SJCRH30 (cell line): ENCODE data around the gene THRB. TPM values are rescaled to one million over a fixed set of nuclear protein-coding genes. Genes with fewer than 3 reads are reported as not detected.

Experiments used
- DNase-seq, 2 experiments: peaks; one replicate each; pipeline ENCODE4 v3.0.0-alpha.2; 2015 to 2020
- H3K27ac ChIP-seq: fragments of 250-450 bp; sonication (Bioruptor Pico); 2 replicates; pipeline ENCODE4 v1.5.1; 2020; ENCODE audit warnings: mild to moderate bottlenecking, moderate library complexity
- H3K27me3 ChIP-seq: fragments of 250-450 bp; sonication (Bioruptor Pico); 2 replicates; pipeline ENCODE4 v1.5.1; 2020; ENCODE audit warnings: mild to moderate bottlenecking, moderate library complexity
- H3K36me3 ChIP-seq: fragments of 250-450 bp; sonication (Bioruptor Pico); 2 replicates; pipeline ENCODE4 v1.5.1; 2020; ENCODE audit warnings: mild to moderate bottlenecking, moderate library complexity
- H3K4me1 ChIP-seq: fragments of 250-450 bp; sonication (Bioruptor Pico); 2 replicates; pipeline ENCODE4 v1.5.1; 2020; ENCODE audit warnings: mild to moderate bottlenecking, moderate library complexity
- H3K4me3 ChIP-seq: fragments of 250-450 bp; sonication (Bioruptor Pico); 2 replicates; pipeline ENCODE4 v1.5.1; 2020; ENCODE audit warnings: mild to moderate bottlenecking, moderate library complexity
- H3K9me3 ChIP-seq: fragments of 250-450 bp; sonication (Bioruptor Pico); replicated peaks from 2 replicates; pipeline ENCODE4 v1.5.1; 2020; ENCODE audit warnings: mild to moderate bottlenecking, moderate library complexity
- total RNA-seq: library from RNA; depleted of rRNA; stranded (reverse); fragments of >200 nt; shearing (Covaris generic); gene quantifications from 2 replicates; pipeline ENCODE4 v1.2.3, GENCODE V29; 2014

Gene THRB
- total RNA-seq, 1 experiment from 2014 or later = not detected

GRCh38 chr3:24504772-24505171 is 10.1 kb upstream of the THRB start:
- no peak for DNase-seq
- Histone ChIP-seq H3K4me3 (no peak overlapping the region), H3K36me3 (no peaks in the 10 kb centered on the region), H3K27ac (no peak overlapping the region), H3K9me3 (no peaks in the 10 kb centered on the region), H3K4me1 (no peaks in the 10 kb centered on the region), H3K27me3 (no peaks in the 10 kb centered on the region)

GRCh38 chr3:24503616-24504113 is 9.0 kb upstream of the THRB start:
- no peak overlapping the region for H3K4me3 ChIP-seq
- no peaks in the 10 kb centered on the region for H3K4me1 ChIP-seq
- no peaks in the 10 kb centered on the region for H3K36me3 ChIP-seq
- no peak for DNase-seq
- H3K27ac ChIP-seq = no peak overlapping the region
- no peaks in the 10 kb centered on the region for H3K9me3 ChIP-seq
- 0 out of 2 replicates have a peak, but pooled peaks cover 4% of the 10 kb centered on the region for H3K27me3 ChIP-seq

- no peaks in the 10 kb centered on the region for H3K9me3 ChIP-seq
- H3K27ac ChIP-seq = no peak overlapping the region
- 0 out of 2 replicates have a peak, but pooled peaks cover 4% of the 10 kb centered on the region for H3K27me3 ChIP-seq
- H3K4me3 ChIP-seq = no peak overlapping the region
- H3K4me1 ChIP-seq = no peaks in the 10 kb centered on the region
- no peaks in the 10 kb centered on the region for H3K36me3 ChIP-seq
- no peak for DNase-seq
These were observed 8.0 kb upstream of the THRB start for GRCh38 chr3:24502690-24503089.

DNA sequence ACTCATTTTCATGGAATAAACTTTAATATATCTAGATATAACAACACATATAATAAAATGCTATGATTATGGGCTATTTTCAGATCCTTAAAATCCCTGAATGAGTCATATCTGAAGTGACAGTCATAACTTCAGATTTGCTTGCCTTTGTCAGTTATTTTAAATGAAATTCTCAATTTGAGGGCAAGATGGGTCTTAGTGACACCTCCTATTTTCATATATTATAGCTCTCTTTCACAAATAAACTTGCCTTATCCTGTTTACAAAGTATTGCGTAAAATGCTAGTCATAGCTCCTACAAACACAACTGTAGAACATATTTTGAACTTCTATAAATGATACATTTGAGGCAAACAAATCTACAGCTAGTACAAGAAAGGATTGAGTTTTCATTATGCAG is 6.2 kb upstream of the THRB start:
- H3K27me3 ChIP-seq = 0 out of 2 replicates have a peak, but pooled peaks cover 4% of the 10 kb centered on the region
- no peak overlapping the region for H3K27ac ChIP-seq
- H3K36me3 ChIP-seq = no peaks in the 10 kb centered on the region
- no peaks in the 10 kb centered on the region for H3K4me1 ChIP-seq
- DNase-seq = no peak
- no peaks in the 10 kb centered on the region for H3K9me3 ChIP-seq
- H3K4me3 ChIP-seq = no peak overlapping the region

DNA sequence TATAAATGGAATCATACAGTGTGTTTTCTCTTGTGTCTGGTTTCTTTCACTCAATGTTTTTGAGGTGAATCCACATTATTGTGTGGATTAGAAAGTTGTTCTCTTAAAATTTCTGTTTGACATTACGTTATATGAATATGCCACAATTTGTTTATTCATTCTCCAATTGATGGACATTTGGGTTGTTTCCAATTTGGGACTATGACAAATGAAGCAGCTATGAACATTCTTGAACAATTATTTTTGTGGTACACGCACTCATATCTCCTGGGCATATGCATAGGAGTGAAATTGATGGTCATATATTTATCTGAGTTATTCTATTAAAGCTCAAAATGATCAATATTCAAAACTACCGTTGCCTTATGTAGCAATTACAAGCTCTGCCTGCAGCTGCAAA is 5.3 kb upstream of the THRB start:
- Histone ChIP-seq H3K36me3 (no peaks in the 10 kb centered on the region), H3K4me1 (no peaks in the 10 kb centered on the region), H3K4me3 (no peak overlapping the region), H3K27me3 (0 out of 2 replicates have a peak, but pooled peaks cover 4% of the 10 kb centered on the region), H3K9me3 (no peaks in the 10 kb centered on the region), H3K27ac (no peak overlapping the region)
- no peak for DNase-seq

DNA sequence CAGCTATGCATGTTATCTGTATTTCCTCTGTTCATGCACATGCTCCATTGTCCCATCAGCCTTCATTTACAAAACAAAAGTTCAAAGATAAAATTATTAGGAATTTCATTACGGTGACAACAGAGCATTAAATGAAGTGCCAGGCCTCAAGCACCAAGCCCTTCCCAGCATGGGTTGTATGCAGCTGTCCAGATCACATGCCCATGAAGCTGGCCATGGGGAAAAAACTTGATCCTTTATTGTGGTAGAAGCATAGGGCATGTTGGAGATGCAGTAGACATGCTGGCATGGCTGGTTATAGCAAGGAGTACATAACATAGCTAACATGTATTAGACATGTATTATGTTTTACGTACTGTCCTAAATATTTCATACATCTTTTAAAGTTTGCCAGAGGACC is 4.1 kb upstream of the THRB start:
- H3K9me3 ChIP-seq = no peaks in the 10 kb centered on the region
- H3K4me1 ChIP-seq = no peaks in the 10 kb centered on the region
- H3K27me3 ChIP-seq = 0 out of 2 replicates have a peak, but pooled peaks cover 4% of the 10 kb centered on the region
- no peak overlapping the region for H3K27ac ChIP-seq
- no peaks in the 10 kb centered on the region for H3K36me3 ChIP-seq
- no peak for DNase-seq
- H3K4me3 ChIP-seq = no peak overlapping the region

DNA sequence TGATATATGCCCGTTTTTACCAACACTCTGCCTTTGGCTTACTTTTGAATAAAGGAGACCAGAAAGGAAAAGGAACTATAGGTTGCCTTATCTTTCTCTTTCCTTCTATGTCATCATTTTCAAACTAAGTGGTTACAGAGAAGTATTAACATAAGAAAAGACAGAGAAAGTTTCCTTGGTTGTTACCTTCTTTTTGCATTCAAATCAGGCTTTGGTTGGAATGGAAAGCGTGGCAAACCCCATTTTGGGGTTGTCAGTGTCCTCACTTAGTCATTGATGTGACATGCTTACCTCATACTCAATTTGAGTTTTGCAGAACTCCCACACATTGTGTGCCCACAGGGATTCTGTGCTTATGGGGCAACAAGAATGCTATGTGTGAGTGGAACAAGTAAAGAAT is 3.7 kb upstream of the THRB start:
- 0 out of 2 replicates have a peak, but pooled peaks cover 4% of the 10 kb centered on the region for H3K27me3 ChIP-seq
- H3K4me1 ChIP-seq = no peaks in the 10 kb centered on the region
- H3K27ac ChIP-seq = no peak overlapping the region
- no peaks in the 10 kb centered on the region for H3K9me3 ChIP-seq
- no peaks in the 10 kb centered on the region for H3K36me3 ChIP-seq
- no peak overlapping the region for H3K4me3 ChIP-seq
- no peak for DNase-seq

DNA sequence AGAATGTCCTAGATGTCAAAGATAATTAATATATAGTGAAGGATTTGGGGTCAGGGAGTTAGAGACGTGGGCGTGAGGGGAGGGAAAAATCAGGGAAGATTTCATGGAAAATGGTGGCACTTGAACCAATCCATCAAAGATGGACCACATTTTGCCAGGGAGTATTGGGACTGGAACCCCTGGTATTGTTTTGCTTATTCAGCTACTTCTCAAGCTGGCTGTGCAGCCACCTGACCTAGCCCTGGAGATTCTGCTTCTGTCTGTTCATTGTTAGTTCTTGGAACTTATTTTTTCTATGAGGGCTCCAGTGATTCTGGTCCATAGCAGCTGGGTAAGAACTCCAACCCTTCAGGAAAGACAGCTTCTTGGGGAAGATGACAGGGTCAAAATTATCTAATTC is 3.3 kb upstream of the THRB start:
- H3K36me3 ChIP-seq = no peaks in the 10 kb centered on the region
- no peaks in the 10 kb centered on the region for H3K9me3 ChIP-seq
- H3K4me1 ChIP-seq = no peaks in the 10 kb centered on the region
- no peak for DNase-seq
- H3K27ac ChIP-seq = no peak overlapping the region
- no peak overlapping the region for H3K4me3 ChIP-seq
- 0 out of 2 replicates have a peak, but pooled peaks cover 4% of the 10 kb centered on the region for H3K27me3 ChIP-seq

GRCh38 chr3:24496529-24497482 is 2.2 kb upstream of the THRB start:
- no peak overlapping the region for H3K4me3 ChIP-seq
- H3K9me3 ChIP-seq = no peaks in the 10 kb centered on the region
- H3K27me3 ChIP-seq = 0 out of 2 replicates have a peak, but pooled peaks cover 4% of the 10 kb centered on the region
- no peaks in the 10 kb centered on the region for H3K36me3 ChIP-seq
- no peak overlapping the region for H3K27ac ChIP-seq
- DNase-seq = peak; percentile 29 to 40
- H3K4me1 ChIP-seq = no peaks in the 10 kb centered on the region

DNA sequence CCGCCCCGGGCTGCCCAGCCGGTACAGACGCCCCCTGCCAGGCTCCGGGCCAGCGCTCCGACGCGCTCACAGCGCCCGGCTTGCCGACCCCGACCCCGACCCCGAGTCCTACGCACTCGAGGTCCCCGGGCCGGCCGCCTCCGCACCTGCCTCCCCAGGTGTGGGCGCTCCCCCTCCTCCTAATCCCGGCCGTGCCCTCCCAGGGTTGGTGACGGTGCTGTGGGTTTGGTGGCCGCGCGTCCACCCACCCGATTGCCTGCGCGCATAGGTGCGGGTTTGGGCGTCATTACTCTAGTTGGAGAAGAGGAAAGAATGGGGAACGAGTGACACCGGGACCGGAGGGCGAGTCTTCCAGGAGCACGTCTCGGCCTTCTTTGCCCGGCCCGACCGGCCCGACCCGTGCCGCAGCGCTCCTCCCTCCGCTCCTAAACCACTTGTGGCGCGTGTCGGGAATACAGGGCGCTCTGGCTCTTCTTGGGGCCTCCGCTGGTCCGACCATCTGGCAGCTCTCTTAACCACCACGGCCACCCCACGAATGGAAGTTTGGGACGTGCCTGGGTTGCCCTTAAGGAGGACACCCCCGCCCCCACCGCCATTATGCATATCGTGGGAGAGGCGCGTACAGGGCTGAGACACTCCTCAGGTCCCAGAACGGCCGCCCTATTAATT is 810 bp upstream of the THRB start:
- no peak overlapping the region for H3K27ac ChIP-seq
- no peaks in the 10 kb centered on the region for H3K9me3 ChIP-seq
- no peak overlapping the region for H3K4me3 ChIP-seq
- H3K36me3 ChIP-seq = no peaks in the 10 kb centered on the region
- no peaks in the 10 kb centered on the region for H3K4me1 ChIP-seq
- H3K27me3 ChIP-seq = 0 out of 2 replicates have a peak, but pooled peaks cover 4% of the 10 kb centered on the region
- DNase-seq = no peak

- Histone ChIP-seq H3K27me3 (no peaks in the 10 kb centered on the region), H3K9me3 (no peaks in the 10 kb centered on the region), H3K4me1 (no peaks in the 10 kb centered on the region), H3K27ac (no peak overlapping the region), H3K36me3 (no peaks in the 10 kb centered on the region), H3K4me3 (no peak overlapping the region)
- no peak for DNase-seq
These were observed 668 bp downstream of the THRB start for GRCh38 chr3:24493746-24494617.

DNA sequence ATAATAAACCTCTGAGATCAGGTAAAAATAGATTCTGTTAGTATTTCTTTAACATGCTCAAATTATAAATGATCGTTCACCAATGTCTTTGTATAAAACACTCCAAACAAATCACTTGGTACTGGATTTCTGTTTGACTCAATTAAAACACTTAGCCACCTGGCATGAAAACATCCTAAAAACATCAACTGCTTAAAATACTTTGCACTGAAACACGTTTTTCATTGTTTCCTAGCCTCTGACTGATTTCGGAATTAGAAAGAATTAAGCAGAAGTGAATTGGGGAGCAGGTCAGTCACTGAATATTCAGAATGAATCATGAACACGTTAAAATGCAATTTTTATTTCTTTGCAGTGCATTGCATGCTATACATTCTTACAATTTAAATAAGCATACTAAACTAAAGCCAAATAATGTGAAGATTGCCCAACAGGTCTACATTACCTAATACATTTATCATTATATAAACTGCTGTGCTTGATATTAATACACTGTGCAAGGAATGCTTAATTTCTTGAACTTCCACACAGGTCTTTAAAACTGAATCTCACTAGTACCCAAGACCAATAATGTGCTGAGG is 1.6 kb downstream of the THRB start:
- no peak overlapping the region for H3K4me3 ChIP-seq
- no peaks in the 10 kb centered on the region for H3K4me1 ChIP-seq
- DNase-seq = no peak
- no peaks in the 10 kb centered on the region for H3K27me3 ChIP-seq
- H3K36me3 ChIP-seq = no peaks in the 10 kb centered on the region
- no peaks in the 10 kb centered on the region for H3K9me3 ChIP-seq
- no peak overlapping the region for H3K27ac ChIP-seq

DNA sequence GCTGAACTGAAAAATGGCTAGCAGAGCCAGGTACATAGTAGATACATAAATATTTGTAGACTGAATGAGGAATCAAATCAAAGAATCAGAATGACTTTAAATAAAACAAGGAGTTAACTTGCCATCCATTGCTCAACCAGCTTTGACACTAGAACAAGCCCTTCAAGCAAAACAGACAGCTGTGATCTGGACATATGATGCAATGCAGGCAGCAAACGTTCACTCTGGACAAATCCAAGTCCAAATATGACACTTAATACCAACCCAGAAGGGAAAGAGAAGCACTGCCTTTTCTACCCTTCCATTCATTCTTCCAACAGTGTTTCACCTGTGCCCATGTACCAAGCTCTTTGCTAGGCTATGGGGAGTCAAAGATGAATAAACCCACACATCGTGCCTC is 4.5 kb downstream of the THRB start:
- no peaks in the 10 kb centered on the region for H3K27me3 ChIP-seq
- H3K4me3 ChIP-seq = no peak overlapping the region
- H3K9me3 ChIP-seq = no peaks in the 10 kb centered on the region
- DNase-seq = no peak
- no peaks in the 10 kb centered on the region for H3K4me1 ChIP-seq
- H3K27ac ChIP-seq = no peak overlapping the region
- no peaks in the 10 kb centered on the region for H3K36me3 ChIP-seq
